IPS DF 4.7 (cell line): ENCODE measurements around the gene SYCP2.

Experiments used
- DNase-seq: peaks from one replicate; pipeline ENCODE4 v3.0.0-alpha.2; 2013; ENCODE audit warnings: low spot score; ENCODE audit errors: extremely low read depth

Gene SYCP2

DNA sequence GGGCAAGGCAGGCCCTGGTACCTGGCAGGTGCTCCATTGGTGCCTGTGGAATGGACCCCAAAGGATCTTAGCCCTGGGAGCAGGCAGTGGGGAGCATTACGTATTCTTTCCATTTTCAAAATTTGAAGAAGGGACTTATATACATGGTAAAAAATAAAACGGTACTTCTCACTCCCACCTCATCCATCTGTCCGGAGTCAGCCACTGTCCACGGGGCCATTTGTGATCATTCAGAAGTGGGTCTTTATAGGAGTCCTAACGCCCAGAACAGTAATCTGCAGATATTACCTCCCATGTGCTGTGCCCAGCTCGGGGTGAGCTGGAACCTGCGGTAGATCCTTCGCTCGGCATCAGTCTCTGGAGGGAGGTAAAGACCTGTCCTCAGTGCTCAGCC, 110.4 kb downstream of the SYCP2 start:
- DNase-seq, result no peak

DNA sequence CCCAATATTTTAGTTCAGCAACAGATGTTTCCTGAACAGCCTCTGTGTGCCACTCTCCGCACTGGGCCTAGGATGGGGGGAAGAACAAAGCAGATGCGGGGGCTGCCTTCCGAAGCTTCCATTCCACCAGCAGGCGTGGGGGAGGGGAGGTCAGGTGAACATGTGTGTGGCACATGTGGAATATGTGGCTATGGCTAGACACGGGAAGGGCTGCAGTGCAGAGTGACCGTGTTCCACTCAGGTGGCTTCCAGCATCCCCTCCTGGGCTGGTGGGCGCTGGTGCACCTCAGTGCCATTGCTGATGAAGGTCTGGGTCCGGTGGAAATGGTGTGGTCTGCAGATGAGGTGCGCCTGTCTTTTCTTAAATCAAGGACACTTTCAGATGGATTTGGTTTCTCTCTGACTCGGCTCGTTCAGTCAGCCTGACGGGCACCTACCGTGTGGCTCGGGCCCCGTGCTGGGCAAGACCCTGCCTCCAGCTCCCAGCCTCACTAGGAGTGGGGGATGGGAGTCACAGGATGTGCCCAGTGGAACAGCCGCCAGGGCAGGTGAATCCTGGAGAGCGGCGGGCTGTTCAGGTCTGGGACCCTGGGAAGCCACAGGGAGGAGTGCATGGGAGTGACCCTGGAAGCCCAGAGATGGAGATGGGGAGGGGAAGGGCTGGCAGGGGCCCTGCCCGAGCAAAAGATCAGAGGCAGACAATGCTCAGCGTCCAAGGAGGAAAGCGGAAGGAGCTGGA, 111.0 kb downstream of the SYCP2 start:
- no peak for DNase-seq

DNA sequence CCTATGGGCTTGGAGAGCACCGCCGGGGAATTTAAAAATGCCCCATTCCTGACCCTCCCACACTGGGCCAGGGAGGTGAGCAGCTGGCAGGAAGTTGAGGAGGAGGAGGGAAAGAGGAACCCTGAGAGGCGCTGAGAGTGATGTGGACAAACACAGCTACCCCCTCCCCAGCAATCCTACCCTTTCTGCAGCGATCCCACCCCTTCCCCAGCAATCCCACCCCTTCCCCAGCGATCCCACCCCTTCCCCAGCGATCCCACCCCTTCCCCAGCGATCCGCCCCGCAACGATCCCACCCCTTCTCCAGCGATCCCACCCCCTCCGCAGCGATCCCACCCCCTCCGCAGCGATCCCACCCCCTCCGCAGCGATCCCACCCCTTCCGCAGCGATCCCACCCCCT, 111.6 kb downstream of the SYCP2 start:
- no peak for DNase-seq

DNA sequence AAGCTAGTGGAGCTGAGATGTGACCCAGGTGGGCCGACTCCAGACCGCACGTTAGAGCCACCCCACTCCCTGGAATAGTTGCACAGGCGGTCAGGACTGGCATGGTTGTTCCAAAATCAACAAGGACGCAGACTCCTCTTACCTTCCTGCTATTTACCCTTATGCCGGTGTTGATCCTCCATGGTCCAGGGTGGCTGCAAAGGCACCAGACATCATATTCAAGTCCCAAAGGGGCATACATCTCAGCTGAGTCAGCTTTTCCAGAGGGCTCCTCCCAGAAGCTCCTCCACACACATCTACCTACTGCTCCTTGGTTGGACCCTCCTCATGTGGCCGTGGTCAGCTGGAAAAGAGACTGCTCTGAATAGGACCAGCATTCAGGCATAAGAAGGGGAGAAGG, 112.2 kb downstream of the SYCP2 start:
- no peak for DNase-seq

DNA sequence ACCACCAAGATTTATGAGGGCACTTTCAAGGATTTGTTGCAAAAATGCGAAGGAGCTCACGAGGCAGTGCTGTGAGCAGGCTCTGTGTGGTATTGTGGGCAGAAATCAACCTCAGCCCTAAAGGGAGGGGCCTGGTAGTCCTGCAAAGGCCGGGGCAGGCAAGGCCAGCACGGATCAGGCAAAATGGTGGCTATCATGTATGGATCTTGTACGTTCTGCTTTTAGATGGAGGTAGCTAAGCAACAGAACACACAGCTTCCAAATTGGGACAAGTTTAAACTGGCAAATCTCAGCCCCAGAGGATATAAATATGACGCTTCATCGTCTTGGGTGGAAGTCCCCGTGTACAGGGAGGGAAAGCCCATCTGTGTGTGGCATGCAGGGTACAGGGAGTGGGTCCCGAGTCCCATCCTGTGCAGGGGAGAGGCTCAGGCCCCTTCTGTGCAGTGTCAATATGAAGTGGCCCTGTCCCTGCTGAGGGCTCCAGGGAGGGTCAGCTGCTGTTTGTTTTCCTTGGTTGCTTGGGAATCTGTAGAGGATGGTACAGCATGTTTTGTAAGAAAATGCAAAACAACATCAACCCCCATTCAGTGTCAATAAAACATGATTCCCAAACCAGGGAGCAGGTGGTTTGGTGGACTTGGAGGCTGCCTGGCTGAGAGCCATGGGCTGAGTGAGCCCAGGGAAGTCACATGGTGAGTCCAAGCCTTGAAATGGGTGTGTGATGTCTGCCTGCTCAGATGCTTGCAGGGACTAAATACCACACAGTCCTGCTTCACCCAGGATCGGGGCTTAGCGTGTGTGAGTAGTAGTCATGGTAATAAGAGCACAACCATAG, 113.0 kb downstream of the SYCP2 start:
- no peak for DNase-seq

DNA sequence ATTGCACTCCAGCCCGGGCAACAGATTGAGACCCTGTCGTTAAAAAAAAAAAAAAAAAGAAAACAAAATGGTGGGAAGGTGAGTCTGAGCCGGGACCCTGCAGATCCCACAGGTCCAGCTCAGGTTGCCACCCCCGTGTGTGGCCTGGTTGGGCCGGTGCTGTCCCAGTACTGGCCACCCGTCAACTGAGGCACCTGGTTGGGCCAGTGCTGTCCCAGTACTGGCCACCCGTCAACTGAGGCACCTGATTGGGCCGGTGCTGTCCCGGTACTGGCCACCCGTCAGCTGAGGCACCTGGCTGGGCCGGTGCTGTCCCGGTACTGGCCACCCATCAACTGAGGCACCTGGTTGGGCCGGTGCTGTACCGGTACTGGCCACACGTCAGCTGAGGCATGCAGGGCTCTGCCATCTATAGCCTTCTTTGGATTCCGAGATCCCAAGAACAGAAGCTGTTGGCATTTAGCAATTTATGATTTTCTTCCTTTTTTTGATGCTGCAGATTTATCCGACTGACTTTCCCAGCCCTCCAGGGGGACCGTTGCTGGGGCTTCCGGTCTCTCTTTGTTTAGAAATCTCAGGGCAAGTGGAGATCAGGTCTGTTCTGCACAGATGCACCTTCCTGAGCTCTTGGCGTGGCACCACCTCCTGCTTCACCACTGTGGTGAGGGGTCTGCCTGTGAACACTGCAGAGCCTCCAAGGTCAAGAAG, 113.8 kb downstream of the SYCP2 start:
- no peak for DNase-seq

DNA sequence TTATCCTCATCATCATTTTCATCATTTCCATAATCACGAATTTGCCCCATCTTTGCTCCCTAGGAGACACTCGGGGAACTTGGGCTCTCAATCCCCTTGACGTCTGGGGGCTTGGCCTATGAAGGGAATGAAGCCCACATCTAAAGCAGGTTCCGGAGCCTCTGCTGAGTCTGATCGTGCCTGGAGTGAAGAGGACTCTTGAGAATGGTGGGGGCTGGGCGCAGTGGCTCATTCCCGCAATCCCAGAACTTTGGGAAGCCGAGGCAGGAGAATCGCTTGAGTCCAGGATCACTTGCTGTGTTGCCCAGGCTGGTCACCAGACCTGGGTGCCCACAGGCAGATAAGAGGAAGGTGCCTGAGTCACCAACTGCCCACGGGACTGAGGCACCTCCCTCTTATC, 114.5 kb downstream of the SYCP2 start:
- no peak for DNase-seq

DNA sequence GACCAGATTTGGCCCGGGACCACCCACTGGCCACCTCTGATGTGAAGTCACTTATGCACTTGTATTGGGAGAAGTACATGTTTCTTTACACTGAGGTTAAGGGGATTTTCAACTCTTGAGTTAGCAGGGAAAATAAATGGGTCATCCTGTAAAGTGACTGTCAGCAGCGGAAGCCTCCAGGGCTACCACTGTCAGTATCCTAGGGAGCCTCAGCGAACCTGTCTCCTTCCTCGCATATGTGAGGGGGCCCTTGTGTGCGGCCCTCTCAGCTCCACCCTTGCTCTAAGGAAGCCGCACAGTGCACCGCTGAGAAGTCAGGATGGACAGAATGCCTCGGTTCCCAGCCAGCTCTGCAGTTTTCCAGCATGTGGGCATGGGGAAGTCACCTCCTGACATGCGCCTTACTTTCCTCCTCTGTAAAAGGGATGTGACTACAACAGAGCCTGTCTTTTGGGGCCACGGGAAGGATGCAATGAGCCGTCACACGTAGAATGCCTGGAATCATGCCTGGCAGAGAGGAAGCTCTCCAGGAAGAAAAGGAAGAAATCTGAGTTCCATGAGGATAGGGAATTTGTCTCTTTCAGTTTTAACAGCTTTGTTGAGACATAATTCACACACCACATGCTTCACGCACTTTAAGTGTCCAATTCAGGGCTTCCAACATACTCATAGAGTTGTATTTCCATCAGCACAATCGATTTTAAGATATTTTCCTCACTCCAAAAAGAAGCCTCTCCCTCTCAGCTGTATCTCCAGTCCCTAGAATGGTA, 115.4 kb downstream of the SYCP2 start:
- DNase-seq, result no peak

DNA sequence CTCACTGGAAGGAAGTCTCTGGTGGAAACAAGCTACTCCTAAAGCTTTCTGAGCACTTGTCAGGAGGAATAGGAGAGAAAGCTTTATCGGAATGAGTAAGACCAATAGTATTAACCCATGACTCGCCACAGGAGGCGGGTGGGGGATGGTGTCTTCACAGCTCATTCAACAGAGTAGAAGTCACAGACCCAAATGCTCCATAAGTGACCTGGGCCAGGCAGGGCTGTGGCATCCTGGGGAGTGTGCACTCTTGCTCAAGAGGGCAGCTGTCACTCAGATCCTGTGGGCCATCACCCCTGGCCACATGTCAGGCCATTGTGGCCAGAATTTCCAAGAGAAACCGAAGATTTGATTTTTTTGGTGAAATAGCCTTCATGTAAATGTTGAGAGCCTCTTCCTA, 116.0 kb downstream of the SYCP2 start:
- no peak for DNase-seq

DNA sequence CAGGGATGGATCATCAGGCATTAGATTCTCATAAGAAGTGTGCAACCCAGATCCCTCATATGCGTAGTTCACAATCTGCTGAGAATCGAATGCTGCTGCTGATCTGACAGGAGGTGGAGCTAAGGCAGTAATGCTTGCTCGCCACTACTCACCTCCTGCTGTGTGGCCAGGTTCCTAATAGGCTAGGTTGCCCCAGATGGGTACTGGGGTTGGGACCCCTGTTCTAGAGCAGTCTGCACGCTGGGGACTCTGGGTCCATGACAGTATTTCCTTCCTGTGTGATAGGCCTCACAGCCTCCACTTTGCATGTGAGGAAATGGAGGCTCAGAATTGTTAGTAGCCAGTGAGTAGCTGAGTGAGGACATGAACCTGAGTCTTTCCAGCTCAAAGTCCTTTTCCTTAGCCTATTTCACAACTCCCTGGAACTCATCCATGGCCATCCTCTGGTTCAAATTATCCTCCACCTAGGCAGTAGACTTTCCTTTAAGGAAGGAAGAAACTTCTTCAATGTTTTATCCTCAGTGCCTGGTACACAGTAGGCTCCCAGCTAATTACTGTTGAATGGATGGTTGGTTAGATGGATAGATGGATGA, 117.2 kb downstream of the SYCP2 start:
- DNase-seq, result no peak

DNA sequence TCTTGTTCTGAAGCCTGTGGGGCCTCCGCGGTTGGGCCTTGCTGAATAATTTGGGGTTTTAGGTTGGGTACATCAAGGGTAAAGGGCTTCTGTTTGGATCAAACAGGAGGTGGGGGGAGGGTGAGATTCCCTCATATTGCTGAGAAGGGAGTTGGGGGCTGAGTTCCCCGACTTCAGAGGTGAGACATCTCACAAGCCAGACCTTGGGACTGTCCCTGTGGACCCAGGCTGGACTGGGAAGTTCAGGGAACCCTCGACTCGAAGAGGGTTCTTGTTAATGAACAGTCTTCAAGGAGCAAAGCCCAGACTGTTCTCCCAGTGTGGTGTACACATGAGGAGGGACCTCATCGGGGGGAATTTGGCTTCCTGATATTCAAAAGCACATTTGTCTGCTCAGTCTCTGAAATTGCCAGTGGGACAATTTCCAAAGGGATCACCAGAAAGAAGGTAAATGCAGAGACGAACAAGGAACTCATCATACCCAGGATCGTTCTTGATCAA, 118.5 kb downstream of the SYCP2 start:
- DNase-seq, result no peak

DNA sequence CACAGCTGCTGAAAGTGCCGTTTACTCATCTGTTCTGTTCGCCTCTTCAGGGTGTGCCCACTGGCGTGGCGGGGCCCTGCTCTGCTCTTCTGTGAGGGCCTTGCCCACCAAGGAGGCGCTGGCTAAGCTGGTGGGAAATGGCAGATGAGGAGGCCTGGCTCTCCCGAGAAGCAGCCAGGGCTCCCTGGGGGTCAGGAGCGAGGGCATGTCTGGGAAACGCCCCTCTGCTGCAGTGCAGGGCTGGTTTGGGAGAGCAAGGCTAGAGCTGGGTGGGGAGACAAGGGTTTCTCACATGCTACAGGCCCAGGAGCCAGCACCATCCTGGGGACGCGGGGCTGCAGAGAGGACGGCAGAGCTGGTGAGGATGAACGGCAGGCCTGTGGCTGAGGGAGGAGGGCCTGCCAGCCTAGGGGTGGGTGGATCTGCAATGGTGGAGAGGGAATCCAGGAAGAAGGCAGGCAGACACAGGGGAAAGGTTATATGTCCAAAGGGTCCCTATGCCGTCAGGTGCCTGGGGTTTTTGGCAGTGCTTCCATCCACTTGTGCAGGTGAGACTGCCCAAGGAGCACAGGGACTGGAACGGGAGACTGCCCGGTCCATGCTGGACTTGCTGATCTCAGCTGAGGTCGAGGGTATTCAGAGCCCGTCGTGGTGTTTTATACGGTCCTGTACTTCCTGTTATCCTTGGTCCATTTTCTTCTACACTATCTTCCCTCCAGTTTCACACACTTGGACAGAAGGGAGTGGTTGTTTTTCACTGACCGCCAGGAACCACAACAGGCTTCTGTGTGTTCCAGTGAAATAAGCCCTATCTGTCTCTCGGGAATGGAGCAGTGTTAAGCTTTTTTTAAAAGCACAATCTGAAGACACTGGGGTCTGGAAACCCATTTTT, 119.2 kb downstream of the SYCP2 start:
- no peak for DNase-seq
